Uterus (tissue), 2 donors: Measurements from ENCODE around the gene MKRN3.

Experiments used
- POLR2A ChIP-seq, 2 donors: fragments of 450-650 bp; IDR thresholded peaks; one replicate each; pipeline ENCODE4 v1.6.1; 2016; ENCODE audit warnings: antibody characterized with exemption in 2 of 2, mild to moderate bottlenecking in 1 of 2, moderate library complexity in 1 of 2
- TF ChIP-seq, protein P1 (sequence below), 4 experiments: fragments of 200-600 bp in 2 of 4; fragments of 450-650 bp in 2 of 4; sonication (generic) in 2 of 4; IDR thresholded peaks; one replicate each; pipeline ENCODE4 v1.5.1; 2016 to 2019; ENCODE audit warnings: antibody characterized with exemption in 4 of 4, mild to moderate bottlenecking in 2 of 4, moderate library complexity in 1 of 4

DNA sequence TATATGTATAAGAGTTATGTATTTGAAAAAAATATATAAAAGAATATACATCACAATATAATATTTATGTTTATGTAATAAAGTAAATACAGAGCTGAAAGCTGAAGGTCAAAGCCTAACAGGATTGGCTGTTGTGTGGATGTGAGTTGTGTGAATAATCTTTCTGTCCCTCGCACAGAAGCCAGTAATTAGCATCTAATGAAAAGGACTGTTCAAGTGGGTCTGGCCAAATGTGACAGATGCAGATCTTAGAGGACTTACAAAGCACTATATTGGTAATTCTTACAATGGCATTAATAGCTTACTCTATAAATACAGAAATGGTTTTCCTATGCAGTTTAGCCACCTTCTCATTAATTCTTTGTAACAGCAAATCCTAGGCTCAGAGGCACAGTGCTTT, 2.4 kb downstream of the MKRN3 start:
- TF ChIP-seq, protein P1, sequence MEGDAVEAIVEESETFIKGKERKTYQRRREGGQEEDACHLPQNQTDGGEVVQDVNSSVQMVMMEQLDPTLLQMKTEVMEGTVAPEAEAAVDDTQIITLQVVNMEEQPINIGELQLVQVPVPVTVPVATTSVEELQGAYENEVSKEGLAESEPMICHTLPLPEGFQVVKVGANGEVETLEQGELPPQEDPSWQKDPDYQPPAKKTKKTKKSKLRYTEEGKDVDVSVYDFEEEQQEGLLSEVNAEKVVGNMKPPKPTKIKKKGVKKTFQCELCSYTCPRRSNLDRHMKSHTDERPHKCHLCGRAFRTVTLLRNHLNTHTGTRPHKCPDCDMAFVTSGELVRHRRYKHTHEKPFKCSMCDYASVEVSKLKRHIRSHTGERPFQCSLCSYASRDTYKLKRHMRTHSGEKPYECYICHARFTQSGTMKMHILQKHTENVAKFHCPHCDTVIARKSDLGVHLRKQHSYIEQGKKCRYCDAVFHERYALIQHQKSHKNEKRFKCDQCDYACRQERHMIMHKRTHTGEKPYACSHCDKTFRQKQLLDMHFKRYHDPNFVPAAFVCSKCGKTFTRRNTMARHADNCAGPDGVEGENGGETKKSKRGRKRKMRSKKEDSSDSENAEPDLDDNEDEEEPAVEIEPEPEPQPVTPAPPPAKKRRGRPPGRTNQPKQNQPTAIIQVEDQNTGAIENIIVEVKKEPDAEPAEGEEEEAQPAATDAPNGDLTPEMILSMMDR (IDR thresholded peaks at IDR 0.05): no peak
- TF ChIP-seq POLR2A (IDR thresholded peaks at IDR 0.05): no peak
